Globus pallidus (tissue), 1 donor: Measurements from ENCODE around the gene RHOG.
"Not testable (repeated sequence)": the region's sequence is repeated elsewhere in the genome, so short reads cannot be mapped to it uniquely, and the experiment has no call there.

Source experiments
- DNase-seq: peaks from one replicate; pipeline ENCODE4 v3.0.0-alpha.2; 2015; ENCODE audit warnings: low spot score

RHOG gene

DNA sequence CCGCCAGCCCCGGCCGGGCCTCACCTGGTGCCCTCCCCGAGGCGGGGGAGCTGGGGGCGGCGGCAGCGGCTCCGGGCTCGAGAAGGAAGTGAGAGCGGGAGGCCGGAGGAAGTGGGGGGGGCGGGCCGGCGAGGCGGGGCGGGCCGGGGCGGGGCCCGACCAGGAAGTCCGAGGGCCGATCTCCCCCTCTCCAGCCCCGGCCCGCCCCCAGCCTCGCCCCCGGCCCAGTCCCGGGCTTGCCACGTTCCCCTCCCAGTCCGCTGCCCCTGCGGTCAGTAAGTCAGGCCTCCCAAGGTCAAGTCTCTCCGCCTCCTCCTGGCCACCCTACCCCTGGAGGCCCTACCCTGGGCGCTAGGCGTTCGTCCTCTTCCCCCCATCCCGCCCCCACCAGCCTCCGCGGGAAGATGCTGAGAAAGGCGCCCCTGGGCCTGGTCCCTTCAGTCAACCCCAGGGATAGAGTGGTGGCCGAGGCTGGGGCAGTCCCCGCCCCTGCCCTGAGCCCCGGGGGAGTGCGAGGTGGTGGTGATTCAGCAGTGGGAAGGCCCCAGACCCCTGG lies at the start of gene RHOG:
Gene RHOG (minus strand): TSS at position 90 of the 556 bp plus-strand sequence. CDS start 12,821 bp downstream, outside the sequence.
- DNase-seq = peak; percentile 86

DNA sequence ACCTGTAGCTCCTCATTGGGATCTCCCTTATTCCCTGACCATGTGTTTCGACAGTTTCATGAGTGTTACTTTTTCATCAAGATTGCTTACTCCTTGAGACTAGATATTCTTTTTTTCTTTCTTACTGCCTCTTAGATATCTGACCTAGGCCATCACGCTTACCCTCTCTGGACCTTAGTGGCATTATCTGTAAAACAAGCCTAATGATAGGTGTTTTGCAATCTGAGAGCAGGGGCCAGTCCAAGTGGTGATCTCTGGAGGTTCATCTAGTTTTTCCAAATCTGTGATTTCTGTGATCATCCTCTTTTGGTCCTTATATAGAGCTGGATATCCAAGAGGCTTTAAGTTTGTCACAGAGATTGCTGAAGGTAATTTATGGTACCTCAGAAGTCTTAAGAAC lies 49.3 kb upstream of the RHOG start:
- DNase-seq = no peak

DNA sequence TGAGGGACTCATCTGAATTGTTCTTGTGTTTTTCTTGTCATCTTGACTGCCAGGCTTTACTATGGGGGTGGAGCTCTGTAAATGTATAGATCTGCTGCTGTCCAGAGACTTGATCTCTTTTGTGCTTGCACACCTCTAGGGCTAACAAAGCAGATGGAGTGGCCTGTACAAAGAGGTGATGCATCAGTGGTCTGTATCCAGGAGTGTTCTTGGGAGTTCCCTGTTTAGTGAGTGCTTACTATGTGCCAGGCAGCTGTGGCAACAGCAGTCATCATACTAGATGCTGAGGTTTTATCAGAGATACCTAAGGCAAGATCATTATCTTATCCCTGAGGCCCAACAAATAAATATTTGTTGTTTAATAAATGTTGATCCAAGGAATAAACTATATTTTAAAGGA lies 48.1 kb upstream of the RHOG start:
- no peak for DNase-seq

DNA sequence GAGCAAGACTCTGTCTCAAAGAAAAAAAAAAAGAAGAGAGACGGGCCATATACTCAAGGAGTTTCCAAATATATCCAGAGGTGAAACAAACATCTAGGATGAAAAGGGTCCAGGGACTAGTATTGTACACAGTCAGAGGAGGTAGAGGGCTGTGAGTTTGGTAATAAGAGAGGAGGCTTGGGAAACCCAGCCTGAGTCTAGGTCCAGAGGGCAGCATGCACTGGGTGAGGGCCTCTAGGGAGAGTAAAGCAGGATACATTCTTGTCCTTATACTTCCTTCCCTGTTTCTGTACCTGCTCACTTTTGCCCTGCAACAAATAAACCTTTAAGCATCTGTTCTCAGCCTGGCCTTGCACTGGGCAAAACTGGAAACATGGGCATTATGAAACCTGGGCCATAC lies 46.2 kb upstream of the RHOG start:
- DNase-seq = no peak

DNA sequence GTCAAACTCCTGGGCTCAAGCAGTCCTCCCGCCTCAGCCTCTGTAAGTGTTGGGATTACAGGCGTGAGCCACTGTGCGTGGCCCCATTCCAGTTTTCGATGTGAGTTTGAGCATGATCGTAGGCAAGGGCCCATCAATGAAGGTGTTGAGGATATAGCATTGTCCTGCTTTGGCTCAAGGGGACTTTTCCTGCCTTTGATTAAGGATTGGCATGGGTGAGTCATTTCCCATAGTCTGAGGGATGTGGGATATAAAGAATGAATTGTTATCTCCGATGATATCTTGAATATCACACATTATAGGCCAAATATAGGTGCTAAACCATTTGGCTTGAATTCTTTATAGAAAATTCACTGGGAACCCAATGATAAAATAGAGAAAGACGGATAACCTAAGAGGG lies 45.1 kb upstream of the RHOG start:
- DNase-seq = no peak

DNA sequence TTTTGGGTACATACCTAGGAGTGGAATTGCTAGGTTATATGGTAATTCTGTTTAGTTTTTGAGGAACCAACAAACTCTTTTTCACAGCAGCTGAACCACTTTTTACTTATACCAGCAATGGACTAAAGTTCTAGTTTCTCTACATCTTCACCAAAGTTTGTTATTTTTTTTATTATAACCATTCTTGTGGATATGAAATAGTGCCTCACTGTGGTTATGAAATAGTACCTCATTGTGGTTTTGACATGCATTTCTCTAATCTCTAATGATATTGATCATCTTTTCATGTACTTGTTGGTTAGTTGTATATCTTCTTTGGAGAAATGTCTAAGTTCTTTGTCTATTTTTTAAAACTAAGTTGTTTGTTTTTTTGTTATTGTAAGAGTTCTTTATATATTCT lies 41.9 kb upstream of the RHOG start:
- DNase-seq = no peak

DNA sequence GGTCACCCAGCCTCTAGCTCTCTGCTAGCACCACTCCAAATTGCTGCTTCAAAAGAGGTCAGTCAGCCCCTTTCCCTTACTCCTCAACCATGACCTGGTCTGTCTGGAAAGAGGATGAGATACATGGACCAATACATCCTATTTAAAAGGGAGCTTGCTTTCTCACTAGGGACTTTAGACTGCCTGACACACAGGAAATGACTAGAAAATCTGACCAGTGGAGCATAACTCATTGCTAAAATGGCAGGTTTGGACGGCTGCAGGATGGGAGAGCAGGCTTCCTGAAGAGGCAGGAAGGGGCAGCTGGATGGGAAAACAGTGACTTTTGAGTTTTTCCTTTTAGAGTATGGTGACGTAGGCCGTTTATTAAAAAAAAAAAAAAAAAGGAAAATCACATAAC lies 40.0 kb upstream of the RHOG start:
- no peak for DNase-seq

DNA sequence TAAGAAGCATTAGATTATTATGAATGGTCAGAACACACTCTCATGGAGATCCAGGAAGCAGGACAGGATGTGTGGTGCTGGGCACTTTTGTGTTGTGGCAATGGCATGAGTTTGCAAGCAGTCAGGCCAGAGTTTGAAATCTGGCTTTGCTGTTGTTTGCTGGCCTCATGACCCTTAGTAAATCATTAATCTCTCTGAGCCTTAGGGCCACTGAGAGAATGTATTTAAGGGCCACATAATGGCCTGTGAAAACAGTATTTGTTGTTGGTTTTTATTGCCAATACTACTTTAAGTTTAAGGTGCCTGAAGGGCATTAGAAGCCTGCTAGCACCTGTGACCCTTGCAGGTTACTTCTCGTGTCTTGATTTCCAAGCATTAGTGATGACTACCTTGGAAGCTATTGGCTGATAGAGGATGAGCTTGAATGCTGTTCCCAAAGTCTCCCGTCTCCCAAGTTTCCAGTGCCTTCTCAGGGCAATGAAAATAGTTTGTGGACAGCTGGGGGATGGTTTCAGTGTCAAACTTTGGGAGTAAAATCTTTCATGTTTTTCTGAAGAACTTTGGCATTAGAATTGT lies 39.3 kb upstream of the RHOG start:
- no peak for DNase-seq

DNA sequence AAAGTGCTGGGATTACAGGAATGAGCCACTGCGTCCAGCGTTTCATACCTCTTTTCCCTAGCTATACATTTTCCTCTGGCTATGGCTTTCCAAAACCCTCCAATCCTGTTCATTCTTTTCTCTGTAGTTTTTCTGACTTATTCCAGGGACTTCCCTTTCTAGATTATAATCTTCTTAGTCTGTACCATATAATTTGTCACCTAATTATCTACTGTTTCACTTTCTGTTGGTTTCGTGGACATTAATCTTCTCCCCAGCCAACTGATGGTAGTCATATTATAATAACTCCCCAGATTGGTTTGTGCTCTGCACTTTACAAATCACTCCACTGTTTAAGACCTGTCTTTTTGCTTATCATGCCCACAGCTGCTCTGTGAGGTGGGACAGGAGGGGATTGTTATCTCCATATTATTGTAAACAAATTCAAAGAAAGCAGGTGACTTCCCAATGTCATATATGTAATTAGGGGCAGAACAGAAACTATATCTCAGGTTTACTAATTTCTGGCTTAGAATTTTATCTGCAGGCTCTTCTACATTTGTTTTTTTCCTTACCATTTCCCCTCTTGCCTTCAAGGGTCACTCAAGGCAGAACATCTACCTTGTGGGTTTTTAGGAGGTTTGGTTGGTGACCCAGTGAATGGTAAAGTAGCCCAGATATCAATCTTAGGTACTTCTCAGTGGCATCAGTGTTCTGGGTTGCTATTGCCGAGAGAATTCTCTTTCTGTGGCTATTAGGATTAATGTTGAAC lies 38.6 kb upstream of the RHOG start:
- no peak for DNase-seq

DNA sequence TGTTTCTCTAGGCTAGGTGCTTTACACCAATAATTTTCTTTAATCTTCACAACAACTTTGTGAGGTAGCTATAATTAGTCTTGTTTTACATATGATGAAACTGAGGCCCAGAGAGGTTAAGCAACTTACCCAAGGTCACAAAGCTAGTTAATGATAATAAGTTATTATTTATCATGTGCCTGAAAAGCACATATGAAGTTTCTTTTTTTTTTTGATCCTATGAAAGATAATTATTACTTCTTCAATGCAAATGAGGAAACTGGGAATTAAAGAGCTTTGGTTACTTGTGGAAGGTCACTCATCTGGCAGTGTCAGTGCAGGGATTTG lies 37.5 kb upstream of the RHOG start:
- DNase-seq = no peak

DNA sequence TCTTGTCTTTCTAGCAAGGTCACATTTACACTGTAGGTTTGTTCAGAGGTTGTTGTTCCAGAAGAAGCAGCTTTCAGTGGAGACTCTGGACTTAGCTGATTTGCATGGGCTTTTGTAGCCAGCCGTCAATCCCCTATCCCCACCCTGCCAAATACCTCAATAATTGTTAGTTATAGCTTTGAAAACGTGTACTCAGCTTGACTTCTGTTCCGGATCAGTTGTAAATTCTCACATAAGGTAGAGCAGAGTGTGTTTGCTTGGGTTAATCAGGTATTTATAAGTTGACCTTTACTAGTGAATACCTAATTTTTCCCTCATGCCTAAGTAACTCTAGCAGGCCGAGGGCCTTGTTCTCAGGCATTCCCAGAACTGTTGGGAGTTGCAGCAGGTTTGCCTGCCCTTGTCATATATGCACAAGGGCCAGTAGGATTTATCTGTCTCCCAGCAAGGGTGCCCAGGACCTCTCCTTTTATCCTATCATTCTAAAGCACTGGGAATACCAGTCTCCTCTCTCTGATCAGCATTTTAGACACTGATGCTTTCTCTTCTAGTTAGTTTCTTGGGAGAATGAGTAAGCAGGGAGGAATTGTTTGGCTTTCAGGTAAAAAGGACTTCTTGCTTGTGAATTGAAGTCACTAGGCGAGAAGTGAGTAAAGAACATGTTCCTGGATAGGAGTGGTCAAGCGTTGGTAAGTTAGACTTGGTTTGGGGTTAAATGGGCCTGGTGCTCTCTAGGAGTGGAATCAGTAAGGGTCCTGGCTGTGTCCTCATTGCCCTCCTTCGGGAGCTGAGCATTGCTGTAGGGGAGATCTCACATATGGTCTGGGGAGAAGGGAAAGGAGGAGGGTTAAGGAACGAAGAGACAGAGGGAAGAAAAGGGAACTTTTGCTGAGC lies 36.9 kb upstream of the RHOG start:
- DNase-seq = no peak

DNA sequence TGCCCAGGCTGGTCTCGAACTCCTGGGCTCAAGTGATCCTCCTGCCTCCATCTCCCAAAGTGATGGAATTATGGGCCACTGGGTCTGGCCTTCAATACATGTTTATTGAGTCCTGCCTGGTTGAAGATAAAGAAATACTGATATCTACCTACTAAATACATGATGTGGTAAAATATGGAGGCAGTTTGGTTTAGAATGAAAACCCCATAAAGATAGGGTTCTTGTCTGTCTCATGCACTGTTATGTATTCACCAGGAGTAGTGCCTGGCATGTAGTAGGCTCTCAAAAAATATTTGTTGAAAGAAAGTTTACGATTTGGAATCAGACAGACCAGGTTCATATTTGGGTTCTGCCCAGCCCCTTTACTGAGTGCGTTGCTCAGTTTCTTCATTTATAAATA lies 35.9 kb upstream of the RHOG start:
- DNase-seq = no peak

DNA sequence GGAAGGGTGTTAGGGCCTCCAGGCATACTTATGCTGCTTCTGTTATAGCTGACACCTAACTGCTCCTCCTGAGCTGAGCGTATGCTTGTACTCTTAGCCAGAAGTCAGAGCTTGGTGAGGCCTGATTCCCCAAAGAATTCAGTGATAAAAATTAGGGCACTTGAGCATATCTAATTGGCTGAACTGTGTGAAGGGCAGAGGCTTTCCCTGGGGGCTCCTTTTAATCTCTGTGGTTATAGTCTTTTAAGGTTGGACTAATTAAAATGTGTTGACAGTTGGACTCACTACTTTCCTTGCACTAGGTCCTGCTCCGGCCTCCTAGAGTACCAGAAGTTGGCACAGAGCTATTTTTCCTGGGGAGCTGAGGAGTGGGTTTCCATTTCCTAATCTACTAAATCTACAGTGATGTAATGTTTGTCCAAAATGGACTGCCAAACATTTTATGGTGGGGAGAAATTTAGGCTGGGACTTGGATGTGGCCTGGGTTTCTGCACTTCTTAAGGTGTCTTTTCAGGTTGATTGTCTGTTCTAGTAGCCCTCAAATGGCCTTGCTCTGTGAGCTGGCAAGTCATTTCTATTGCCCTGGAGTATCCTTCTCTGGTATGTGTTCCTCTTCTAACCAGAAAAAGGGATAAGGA lies 33.1 kb upstream of the RHOG start:
- no peak for DNase-seq

DNA sequence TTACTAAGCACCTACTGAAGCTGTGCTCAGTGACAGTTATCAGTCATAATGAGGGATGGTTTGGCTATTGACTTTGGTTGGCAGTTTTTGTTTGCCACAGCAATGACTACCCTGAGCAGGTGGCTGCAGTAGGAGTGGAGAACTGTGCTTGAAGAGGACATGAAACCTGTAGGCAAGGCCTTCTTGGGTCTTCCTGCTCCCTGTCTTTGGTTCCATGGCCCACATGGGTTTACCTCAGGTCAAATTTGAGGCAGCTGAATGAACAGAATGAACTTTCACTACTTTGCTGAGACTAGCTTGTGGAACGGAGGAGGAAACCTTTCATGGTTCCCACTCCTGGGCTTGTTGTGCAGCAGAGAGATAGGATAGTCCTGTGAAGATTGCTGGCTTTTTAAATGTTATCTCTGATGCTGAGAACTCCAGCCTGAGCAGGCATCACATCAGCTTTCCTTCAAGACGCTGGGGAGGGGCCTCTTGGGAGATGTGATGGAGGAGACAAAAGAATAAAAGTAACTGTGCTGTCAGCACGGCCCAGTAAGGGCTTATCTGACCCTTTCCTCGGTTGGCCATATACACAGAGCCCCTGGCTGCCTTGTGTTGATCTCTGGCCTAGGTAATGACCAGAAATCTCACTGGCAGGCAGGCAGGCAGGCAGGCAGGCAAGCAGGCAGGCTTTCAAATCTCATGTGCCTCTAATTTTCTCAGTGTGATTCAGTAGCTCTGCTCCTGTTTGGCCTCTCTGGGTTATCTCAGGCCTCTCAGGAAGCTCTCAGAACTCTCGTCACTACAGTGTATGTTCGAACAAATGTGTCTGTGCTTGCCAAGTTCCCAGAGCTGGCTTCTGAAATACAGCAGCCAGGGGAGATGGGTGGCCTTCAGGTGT lies 26.7 kb upstream of the RHOG start:
- no peak for DNase-seq

DNA sequence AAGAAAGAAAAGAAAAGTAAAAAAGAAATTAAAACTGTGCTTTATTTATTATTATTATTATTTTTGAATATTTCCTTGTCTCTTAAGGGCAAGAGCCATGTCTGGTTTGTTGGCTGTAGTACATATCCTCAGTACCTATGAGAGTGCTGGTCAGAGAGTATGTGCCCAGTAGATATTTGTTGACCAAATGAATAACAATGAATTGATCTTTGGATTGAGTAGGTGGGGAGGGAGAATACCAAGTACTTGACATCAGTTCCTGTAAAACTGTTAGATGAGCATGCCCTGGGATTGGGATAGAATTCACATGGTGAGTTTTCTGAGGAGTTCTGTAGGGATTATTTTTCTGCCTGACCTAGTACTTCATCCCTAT lies 26.1 kb upstream of the RHOG start:
- no peak for DNase-seq

DNA sequence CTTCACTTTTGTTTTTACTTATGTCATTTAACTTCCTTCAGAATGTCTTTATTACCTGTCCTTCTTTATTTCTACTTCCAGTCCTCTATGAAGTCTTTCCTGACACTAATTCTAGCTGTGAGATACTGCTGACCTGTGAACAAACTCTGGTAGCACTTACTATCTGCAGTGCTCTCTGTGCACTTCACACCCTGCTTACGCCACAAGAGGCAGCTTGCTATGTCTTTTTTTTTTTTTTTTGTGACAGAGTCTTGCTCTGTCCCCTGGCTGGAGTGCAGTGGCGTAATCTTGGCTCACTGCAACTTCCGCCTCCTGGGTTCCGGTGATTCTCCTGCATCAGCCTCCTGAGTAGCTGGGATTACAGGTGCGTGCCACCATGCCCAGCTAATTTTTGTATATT lies 25.4 kb upstream of the RHOG start:
- DNase-seq = no peak

DNA sequence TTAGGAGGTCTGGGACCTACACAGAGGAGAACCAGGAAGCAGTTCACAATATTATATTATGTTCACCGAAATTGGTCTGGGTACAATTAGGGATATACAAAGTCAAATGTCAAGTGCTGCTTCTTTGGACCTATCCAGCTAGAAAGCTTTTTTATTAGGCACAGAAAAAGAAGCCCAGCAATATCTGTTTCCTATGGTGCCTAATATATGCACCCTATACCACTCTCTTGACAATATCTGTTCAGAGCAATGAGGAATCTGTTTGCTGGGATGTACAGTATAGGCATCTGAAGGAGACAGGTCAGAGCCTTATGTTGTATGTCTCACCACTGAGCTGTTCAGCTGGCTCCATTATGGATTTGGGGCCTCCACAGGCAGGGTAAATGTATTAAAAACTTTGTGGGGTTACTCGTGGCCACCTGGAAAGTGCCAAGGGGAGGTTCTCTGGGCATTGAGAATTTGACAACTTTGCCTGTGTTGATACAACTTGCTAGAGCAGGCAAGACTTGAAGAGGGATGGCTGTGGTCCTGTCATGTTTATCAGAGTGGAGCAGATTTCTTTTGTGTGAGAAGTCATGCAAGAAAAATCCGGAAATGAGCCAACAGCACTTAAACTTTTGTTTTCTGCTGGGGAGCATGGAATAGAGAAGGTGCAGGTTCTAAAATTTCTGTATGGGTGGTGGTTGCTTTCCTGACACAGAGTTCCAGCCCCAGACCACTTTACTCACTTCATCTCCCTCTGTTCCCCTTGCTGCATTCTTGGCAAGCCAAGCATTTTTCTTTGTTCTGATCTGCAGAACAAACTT lies 24.8 kb upstream of the RHOG start:
- no peak for DNase-seq

DNA sequence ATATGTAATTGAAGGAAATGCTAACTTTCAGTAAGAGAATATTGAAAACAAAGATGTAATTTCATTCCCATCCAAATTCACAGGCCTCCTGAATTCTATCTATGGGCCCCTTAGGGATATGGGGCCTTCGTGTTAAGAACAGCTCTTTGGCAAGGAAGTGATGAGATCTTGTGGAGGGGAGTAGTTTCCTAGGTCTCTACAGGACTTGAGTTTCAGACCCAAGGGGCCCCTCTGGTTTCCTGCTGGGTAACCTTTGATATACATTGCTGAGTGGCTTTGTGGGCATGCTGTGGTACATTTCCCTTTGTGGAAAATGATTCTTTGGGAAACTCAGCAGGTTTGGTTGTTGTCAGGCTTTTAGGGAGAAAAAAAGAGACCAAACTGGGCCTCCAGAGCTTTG lies 20.9 kb upstream of the RHOG start:
- DNase-seq = no peak

DNA sequence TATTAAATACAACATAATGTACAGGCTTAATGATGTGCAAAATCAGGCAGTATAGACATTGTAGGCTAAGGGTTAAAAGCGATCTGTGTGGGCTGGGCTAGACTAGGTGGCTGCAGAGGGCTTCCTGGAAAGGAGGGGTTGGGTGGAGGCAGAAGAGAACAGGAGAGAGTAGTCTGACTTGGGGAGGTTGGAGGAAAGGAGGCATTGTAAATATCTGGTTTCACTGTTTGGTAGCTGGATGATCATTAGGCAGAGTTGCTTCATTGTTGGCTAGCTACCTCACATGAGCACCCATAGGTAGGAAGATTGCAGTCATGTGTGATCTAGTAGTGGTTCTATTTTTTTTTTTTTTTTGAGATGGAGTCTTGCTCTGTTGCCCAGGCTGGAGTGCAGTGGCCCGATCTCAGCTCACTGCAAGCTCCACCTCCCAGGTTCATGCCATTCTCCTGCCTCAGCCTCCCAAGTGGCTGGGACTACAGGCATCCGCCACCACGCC lies 20.2 kb upstream of the RHOG start:
- not testable (repeated sequence) for DNase-seq

DNA sequence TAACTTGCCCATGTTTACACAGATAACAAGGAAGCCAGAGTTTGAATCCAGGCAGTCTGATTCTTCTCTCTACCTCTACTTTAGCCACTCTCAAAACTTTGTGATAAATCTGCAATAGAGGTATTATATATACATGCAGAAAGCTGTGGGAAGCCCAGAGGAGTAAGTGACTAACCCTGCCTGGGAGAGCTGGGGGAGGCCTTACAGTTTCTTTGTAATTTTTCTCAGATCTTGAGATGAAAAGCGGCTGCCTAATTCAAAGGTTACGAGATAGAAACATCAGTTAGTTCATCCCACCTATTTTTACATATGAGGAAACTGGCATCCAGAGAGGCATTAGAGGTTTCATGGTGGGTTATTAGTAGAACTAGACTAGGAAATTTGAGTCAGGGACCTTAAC lies 19.6 kb upstream of the RHOG start:
- DNase-seq = no peak
